HepG2 (cell line): Measurements from ENCODE around the gene FAM89B. TPM values are rescaled to one million over a fixed set of nuclear protein-coding genes. Genes with fewer than 3 reads are reported as not detected.

Experiments used
- ARID2 ChIP-seq: sonication (generic); formaldehyde crosslinking; IDR thresholded peaks from 2 replicates; pipeline ENCODE4 v1.8.1; 2022; ENCODE audit warnings: mild to moderate bottlenecking, missing genetic modification reagents, borderline replicate concordance
- ARNT2 ChIP-seq: sonication (generic); formaldehyde crosslinking; IDR thresholded peaks from 2 replicates; pipeline ENCODE4 v1.8.0; 2022; ENCODE audit warnings: mild to moderate bottlenecking, low read depth, missing genetic modification reagents, moderate library complexity
- BRD4 ChIP-seq: sonication (generic); formaldehyde crosslinking; IDR thresholded peaks from 2 replicates; pipeline ENCODE4 v1.4.0; 2020; ENCODE audit warnings: missing genetic modification reagents
- GTF2F1 ChIP-seq: fragments of 150-350 bp; IDR thresholded peaks from 2 replicates; pipeline ENCODE4 v1.6.1; 2014; ENCODE audit warnings: low read length
- HOXA9 ChIP-seq: sonication (generic); formaldehyde crosslinking; IDR thresholded peaks from 2 replicates; pipeline ENCODE4 v1.8.1; 2022; ENCODE audit warnings: missing genetic modification reagents, mild to moderate bottlenecking, moderate library complexity, borderline replicate concordance
- JUNB ChIP-seq: sonication (generic); formaldehyde crosslinking; IDR thresholded peaks from 2 replicates; pipeline ENCODE4 v1.8.0; 2022; ENCODE audit warnings: missing genetic modification reagents, mild to moderate bottlenecking, borderline replicate concordance
- NCOA1 ChIP-seq: sonication (generic); formaldehyde crosslinking; IDR thresholded peaks from 2 replicates; pipeline ENCODE4 v1.9.0; 2021; ENCODE audit warnings: missing genetic modification reagents
- SAP130 ChIP-seq: IDR thresholded peaks from 2 replicates; pipeline ENCODE4 v1.6.1; 2016; ENCODE audit warnings: low read depth
- SIX4 ChIP-seq: sonication (generic); formaldehyde crosslinking; IDR thresholded peaks from 2 replicates; pipeline ENCODE4 v1.4.0; 2020; ENCODE audit warnings: missing genetic modification reagents
- THAP11 ChIP-seq: IDR thresholded peaks from 2 replicates; pipeline ENCODE4 v1.6.1; 2016; ENCODE audit warnings: missing biosample characterization, missing genetic modification reagents
- ZEB1 ChIP-seq: IDR thresholded peaks from 2 replicates; pipeline ENCODE4 v1.6.1; 2012; ENCODE audit warnings: mild to moderate bottlenecking, low read depth, inconsistent platforms; ENCODE audit not compliant: insufficient replicate concordance
- ZFP36L2 ChIP-seq: sonication (generic); formaldehyde crosslinking; IDR thresholded peaks from 2 replicates; pipeline ENCODE4 v1.4.0; 2020; ENCODE audit warnings: missing genetic modification reagents
- ZNF3 ChIP-seq: IDR thresholded peaks from 2 replicates; pipeline ENCODE4 v1.7.0; 2017; ENCODE audit warnings: inconsistent platforms
- ZNF724P ChIP-seq: sonication (generic); formaldehyde crosslinking; IDR thresholded peaks from 2 replicates; pipeline ENCODE4 v1.8.0; 2022; ENCODE audit warnings: missing genetic modification reagents, borderline replicate concordance
- ZNF746 ChIP-seq: sonication (generic); formaldehyde crosslinking; IDR thresholded peaks from 2 replicates; pipeline ENCODE4 v1.8.0; 2022; ENCODE audit warnings: mild to moderate bottlenecking, missing genetic modification reagents
- ZNF883 ChIP-seq: sonication (generic); formaldehyde crosslinking; IDR thresholded peaks from 2 replicates; pipeline ENCODE4 v1.5.1; 2020; ENCODE audit warnings: mild to moderate bottlenecking, missing genetic modification reagents; ENCODE audit errors: not compliant biosample characterization
- polyA plus RNA-seq, 8 experiments: library from polyadenylated mRNA; depleted of rRNA in 3 of 8; stranded (reverse) in 7 of 8; unstranded in 1 of 8; fragments of >200 nt; fragmentation: Illumina TruSeq in 4 of 8; extraction: Trizol in 4 of 8; gene quantifications; 2 replicates each; pipeline versions ENCODE4 v1.2.1 to v1.2.3, GENCODE V29; 2011 to 2016; ENCODE audit warnings: low read depth in 4 of 8, missing spikeins in 1 of 8, mixed read lengths in 1 of 8; ENCODE audit not compliant: insufficient read depth in 1 of 8
- total RNA-seq, 5 experiments: library from RNA; depleted of rRNA; stranded (reverse); fragments of >200 nt; fragmentation: Illumina TruSeq; extraction: Trizol; gene quantifications; 2 replicates each; pipeline ENCODE4 v1.2.3, GENCODE V29; 2016; ENCODE audit warnings: low read depth in 1 of 5
- TF ChIP-seq, protein P1 (sequence below): sonication (generic); formaldehyde crosslinking; IDR thresholded peaks from 2 replicates; pipeline ENCODE4 v1.5.0; 2020; ENCODE audit warnings: mild to moderate bottlenecking, missing genetic modification reagents
- TF ChIP-seq, protein P2 (sequence below): sonication (generic); formaldehyde crosslinking; IDR thresholded peaks from 2 replicates; pipeline ENCODE4 v1.4.0; 2020; ENCODE audit warnings: missing genetic modification reagents, borderline replicate concordance
- TF ChIP-seq, protein P3 (sequence below): sonication (generic); formaldehyde crosslinking; IDR thresholded peaks from 2 replicates; pipeline ENCODE4 v1.4.0; 2020; ENCODE audit warnings: mild to moderate bottlenecking, missing genetic modification reagents
- TF ChIP-seq, protein P4 (sequence below): sonication (generic); formaldehyde crosslinking; IDR thresholded peaks from 2 replicates; pipeline ENCODE4 v1.8.0; 2022; ENCODE audit warnings: missing genetic modification reagents, mild to moderate bottlenecking, borderline replicate concordance
- TF ChIP-seq, protein P5 (sequence below): sonication (generic); formaldehyde crosslinking; IDR thresholded peaks from 2 replicates; pipeline ENCODE4 v1.5.0; 2020; ENCODE audit warnings: missing genetic modification reagents
- TF ChIP-seq, protein P6 (sequence below): sonication (generic); formaldehyde crosslinking; IDR thresholded peaks from 2 replicates; pipeline ENCODE4 v1.8.1; 2023; ENCODE audit warnings: mild to moderate bottlenecking, moderate library complexity, missing genetic modification reagents

Gene FAM89B
- total and polyA plus RNA-seq, 2 of the 13 experiments (the other 11 are each of a cell fraction or from before 2014, with no cell fraction given) = 5.7 to 8.0 TPM

DNA sequence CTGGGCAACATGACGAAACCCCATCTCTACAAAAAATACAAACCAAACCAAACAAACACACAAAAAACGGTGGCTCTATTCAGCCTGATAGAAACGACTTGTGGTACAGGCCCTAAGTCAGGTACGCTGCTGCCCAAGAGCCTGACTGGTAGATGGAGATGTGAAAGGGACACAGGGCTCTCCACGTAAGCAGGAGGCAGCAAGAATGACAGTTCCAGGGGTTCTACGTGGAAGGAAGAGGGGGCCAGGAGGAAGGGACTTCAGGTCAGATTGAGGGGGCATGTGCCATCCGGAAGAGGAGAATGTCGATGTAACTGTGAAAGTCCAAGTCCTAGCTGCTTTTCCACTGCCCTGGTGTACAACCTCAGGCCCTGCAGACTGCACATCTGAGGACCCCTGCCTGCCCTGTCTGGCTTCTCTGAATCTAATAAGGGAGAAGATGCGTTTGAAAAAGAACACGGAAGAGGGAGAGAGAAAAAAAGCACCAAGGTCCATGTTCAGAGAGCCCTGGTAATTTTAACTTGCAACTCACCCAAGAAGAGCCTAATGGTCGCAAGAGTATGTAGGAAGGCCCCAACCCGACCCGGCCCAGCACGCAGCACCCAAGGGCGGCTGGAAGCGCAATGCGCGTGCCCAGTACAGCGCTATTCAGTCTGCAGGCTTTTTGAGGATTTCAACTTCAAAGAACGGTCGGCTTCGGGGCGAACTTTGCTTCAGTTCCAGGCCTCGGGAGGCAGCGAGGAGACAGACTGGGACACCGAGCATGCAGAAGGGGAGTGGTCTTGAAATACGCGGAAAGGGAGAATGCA is 3.0 kb upstream of the FAM89B start (continued):
- TF ChIP-seq ZFP36L2 (CRISPR knock-in tag) = no peak
- TF ChIP-seq, protein P1, sequence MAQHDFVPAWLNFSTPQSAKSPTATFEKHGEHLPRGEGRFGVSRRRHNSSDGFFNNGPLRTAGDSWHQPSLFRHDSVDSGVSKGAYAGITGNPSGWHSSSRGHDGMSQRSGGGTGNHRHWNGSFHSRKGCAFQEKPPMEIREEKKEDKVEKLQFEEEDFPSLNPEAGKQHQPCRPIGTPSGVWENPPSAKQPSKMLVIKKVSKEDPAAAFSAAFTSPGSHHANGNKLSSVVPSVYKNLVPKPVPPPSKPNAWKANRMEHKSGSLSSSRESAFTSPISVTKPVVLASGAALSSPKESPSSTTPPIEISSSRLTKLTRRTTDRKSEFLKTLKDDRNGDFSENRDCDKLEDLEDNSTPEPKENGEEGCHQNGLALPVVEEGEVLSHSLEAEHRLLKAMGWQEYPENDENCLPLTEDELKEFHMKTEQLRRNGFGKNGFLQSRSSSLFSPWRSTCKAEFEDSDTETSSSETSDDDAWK (CRISPR knock-in tag) = no peak
- no peak for TF ChIP-seq ARID2 (CRISPR knock-in tag)
- TF ChIP-seq SAP130 (CRISPR knock-in tag) = no peak
- TF ChIP-seq ZNF746 (CRISPR knock-in tag) = no peak
- no peak for TF ChIP-seq THAP11 (CRISPR knock-in tag)
- TF ChIP-seq HOXA9 (CRISPR knock-in tag) = peak; percentile 67; the same call in 1 of the 2 replicates
- no peak for TF ChIP-seq GTF2F1
- TF ChIP-seq JUNB (CRISPR knock-in tag) = 0 out of 2 replicates have a peak, but pooled peaks have one; percentile 45
- TF ChIP-seq, protein P2, sequence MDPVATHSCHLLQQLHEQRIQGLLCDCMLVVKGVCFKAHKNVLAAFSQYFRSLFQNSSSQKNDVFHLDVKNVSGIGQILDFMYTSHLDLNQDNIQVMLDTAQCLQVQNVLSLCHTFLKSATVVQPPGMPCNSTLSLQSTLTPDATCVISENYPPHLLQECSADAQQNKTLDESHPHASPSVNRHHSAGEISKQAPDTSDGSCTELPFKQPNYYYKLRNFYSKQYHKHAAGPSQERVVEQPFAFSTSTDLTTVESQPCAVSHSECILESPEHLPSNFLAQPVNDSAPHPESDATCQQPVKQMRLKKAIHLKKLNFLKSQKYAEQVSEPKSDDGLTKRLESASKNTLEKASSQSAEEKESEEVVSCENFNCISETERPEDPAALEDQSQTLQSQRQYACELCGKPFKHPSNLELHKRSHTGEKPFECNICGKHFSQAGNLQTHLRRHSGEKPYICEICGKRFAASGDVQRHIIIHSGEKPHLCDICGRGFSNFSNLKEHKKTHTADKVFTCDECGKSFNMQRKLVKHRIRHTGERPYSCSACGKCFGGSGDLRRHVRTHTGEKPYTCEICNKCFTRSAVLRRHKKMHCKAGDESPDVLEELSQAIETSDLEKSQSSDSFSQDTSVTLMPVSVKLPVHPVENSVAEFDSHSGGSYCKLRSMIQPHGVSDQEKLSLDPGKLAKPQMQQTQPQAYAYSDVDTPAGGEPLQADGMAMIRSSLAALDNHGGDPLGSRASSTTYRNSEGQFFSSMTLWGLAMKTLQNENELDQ = no peak
- no peak; the same call in 1 of the 2 replicates for TF ChIP-seq BRD4 (CRISPR knock-in tag)
- TF ChIP-seq ZNF3 (CRISPR knock-in tag) = no peak
- TF ChIP-seq, protein P3, sequence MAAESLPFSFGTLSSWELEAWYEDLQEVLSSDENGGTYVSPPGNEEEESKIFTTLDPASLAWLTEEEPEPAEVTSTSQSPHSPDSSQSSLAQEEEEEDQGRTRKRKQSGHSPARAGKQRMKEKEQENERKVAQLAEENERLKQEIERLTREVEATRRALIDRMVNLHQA (CRISPR knock-in tag) = no peak
- TF ChIP-seq ZNF724P (CRISPR knock-in tag) = 0 out of 2 replicates have a peak, but pooled peaks have one; percentile 28
- TF ChIP-seq, protein P4, sequence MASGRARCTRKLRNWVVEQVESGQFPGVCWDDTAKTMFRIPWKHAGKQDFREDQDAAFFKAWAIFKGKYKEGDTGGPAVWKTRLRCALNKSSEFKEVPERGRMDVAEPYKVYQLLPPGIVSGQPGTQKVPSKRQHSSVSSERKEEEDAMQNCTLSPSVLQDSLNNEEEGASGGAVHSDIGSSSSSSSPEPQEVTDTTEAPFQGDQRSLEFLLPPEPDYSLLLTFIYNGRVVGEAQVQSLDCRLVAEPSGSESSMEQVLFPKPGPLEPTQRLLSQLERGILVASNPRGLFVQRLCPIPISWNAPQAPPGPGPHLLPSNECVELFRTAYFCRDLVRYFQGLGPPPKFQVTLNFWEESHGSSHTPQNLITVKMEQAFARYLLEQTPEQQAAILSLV (CRISPR knock-in tag) = no peak
- 0 out of 2 replicates have a peak, but pooled peaks have one; percentile 72 for TF ChIP-seq NCOA1 (CRISPR knock-in tag)
- no peak for TF ChIP-seq ZEB1
- TF ChIP-seq, protein P5, sequence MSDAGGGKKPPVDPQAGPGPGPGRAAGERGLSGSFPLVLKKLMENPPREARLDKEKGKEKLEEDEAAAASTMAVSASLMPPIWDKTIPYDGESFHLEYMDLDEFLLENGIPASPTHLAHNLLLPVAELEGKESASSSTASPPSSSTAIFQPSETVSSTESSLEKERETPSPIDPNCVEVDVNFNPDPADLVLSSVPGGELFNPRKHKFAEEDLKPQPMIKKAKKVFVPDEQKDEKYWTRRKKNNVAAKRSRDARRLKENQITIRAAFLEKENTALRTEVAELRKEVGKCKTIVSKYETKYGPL (CRISPR knock-in tag) = peak; percentile 27; the same call in 1 of the 2 replicates
- TF ChIP-seq ARNT2 (CRISPR knock-in tag) = peak; percentile 47
- no peak for TF ChIP-seq SIX4
- TF ChIP-seq, protein P6, sequence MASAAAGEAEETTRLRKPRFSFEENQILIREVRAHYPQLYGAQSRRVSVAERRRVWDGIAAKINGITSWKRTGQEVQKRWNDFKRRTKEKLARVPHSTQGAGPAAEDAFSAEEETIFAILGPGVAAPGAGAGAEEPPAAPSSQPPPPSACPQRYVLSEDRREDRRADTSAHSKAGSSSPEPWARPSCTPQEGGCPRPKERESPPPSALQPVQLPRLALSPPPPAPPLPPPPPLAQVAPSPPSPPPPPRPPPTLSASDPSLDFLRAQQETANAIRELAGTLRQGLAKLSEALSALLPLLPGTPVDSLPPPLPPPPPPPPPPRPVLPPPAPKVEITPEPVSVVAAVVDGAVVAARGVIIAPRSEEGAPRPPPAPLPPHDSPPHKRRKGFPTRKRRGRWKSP (CRISPR knock-in tag) = peak; percentile 90
- TF ChIP-seq ZNF883 (CRISPR knock-in tag) = no peak
